Stomach (tissue), 9 donors: Measurements from ENCODE around the gene GPC6. TPM values are rescaled to one million over a fixed set of nuclear protein-coding genes. Genes with fewer than 3 reads are reported as not detected.
A peak's percentile ranks its signal among the peaks of the same experiment; 100 is the strongest.

Experiments used
- DNase-seq, 2 donors: peaks; one replicate each; pipeline versions ENCODE4 v3.0.0 to v3.0.0-alpha.2; 2013 to 2019
- H3K27ac ChIP-seq, 5 donors: fragments of 200-600 bp in 4 of 5; sonication (generic) in 4 of 5; one replicate each; pipeline ENCODE4 v1.5.1; 2013 to 2019; ENCODE audit warnings: mild to moderate bottlenecking in 1 of 5, moderate library complexity in 1 of 5
- H3K27me3 ChIP-seq, 3 donors: fragments of 200-600 bp; sonication (generic); one replicate each; pipeline ENCODE4 v1.5.1; 2017 to 2019; ENCODE audit warnings: mixed run types in 1 of 3
- H3K36me3 ChIP-seq, 4 donors: fragments of 200-600 bp; sonication (generic); 1 replicate in 3 of 4; 2 replicates in 1 of 4; pipeline ENCODE4 v1.5.1; 2016 to 2019
- H3K4me1 ChIP-seq, 4 donors: fragments of 200-600 bp; sonication (generic); one replicate each; pipeline ENCODE4 v1.5.1; 2016 to 2019
- H3K4me3 ChIP-seq, 4 donors: fragments of 200-600 bp; sonication (generic) in 3 of 4; one replicate each; pipeline ENCODE4 v1.5.1; 2016 to 2019; ENCODE audit warnings: mild to moderate bottlenecking in 1 of 4
- H3K9me3 ChIP-seq, 4 donors: fragments of 200-600 bp; sonication (generic); one replicate each; pipeline ENCODE4 v1.5.1; 2016 to 2019
- CTCF ChIP-seq, 7 experiments: fragments of 450-650 bp in 4 of 7; fragments of 200-600 bp in 3 of 7; sonication (generic) in 3 of 7; IDR thresholded peaks; one replicate each; pipeline ENCODE4 v1.5.1; 2016 to 2019; ENCODE audit warnings: antibody characterized with exemption in 7 of 7, control low read depth in 2 of 7, mild to moderate bottlenecking in 1 of 7
- EP300 ChIP-seq: sonication (generic); formaldehyde crosslinking; IDR thresholded peaks from one replicate; pipeline ENCODE4 v1.6.1; 2017; ENCODE audit warnings: antibody characterized with exemption
- POLR2A ChIP-seq, 4 donors: fragments of 450-650 bp; IDR thresholded peaks; one replicate each; pipeline ENCODE4 v1.6.1; 2016; ENCODE audit warnings: antibody characterized with exemption in 4 of 4, control low read depth in 2 of 4, mild to moderate bottlenecking in 1 of 4, moderate library complexity in 1 of 4
- POLR2AphosphoS5 ChIP-seq, 3 donors: sonication (generic); formaldehyde crosslinking; IDR thresholded peaks; one replicate each; pipeline ENCODE4 v1.6.1; 2016; ENCODE audit warnings: antibody characterized with exemption in 3 of 3
- WGBS, 5 donors: extraction: QIAGEN DNeasy Blood & Tissue Kit in 3 of 5; methylation state at CpG; one replicate each; pipeline versions ENCODE4 v1.1.5 to v1.1.7; 2013 to 2018; 5-methylcytosine and 5-hydroxymethylcytosine counted together
- intact Hi-C: fragments of 100-400 bp; cut with DNase I; formaldehyde crosslinking; loops from one replicate; pipeline ENCODE4 v1.15.1; 2023; ENCODE audit warnings: low total_unique reads
- polyA plus RNA-seq, 3 donors: library from polyadenylated mRNA; stranded (reverse); fragments of 200-250 nt; gene quantifications; one replicate each; pipeline ENCODE4 v1.2.3, GENCODE V29; 2013
- total RNA-seq, 5 donors: library from RNA; depleted of rRNA; stranded (reverse); fragments of >200 nt; gene quantifications; one replicate each; pipeline versions ENCODE4 v1.1.0 to v1.2.3, GENCODE V29; 2014 to 2016
- donor health status: healthy with polysubstance abuse.
- donor health status: Bipolar disorder and iron deficiency.
- donor health status: healthy.

The GPC6 gene
- total and polyA plus RNA-seq, 8 donors = 0.70 to 52.7 (median 5.6) TPM

DNA sequence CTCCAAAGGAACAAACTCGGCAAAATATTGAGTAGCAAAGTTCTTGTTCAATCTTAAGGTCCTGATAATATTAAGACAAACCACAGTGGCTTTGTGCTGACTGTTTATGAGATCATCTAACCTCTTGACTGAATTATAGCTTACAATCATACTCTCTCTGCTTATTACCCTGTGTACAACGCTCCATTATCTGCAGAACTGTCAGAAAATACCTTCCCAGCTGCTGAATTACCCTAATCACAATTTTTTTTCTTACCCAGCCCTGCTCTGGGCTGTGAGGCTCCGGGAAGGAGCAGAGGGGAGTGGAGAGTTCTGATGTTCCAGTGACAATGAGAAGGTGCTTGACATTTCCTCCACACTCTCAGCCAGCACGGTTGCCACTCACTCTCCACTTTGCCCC, 1188.1 kb downstream of the GPC6 start:
- DNase-seq = peak in 1 of 2 donors; percentile 16
- no peak overlapping the region for H3K4me3 ChIP-seq
- no peak overlapping the region for H3K27ac ChIP-seq
- H3K36me3 ChIP-seq = no peaks in the 10 kb centered on the region
- peaks cover 0 to 11% (median 0%) of the 10 kb centered on the region in 3 donors for H3K27me3 ChIP-seq
- peaks cover 0 to 18% (median 0%) of the 10 kb centered on the region in 4 donors for H3K4me1 ChIP-seq
- WGBS, 5 donors = 32 to 43% (median 34%) methylated on average over 4 of the region's 4 CpGs
- peaks cover 0 to 5% (median 0%) of the 10 kb centered on the region in 4 donors for H3K9me3 ChIP-seq
- intact Hi-C loops = no loop called here
- TF ChIP-seq EP300 (no peak), POLR2AphosphoS5 (IDR thresholded peaks at IDR 0.05) (no peak), CTCF (IDR thresholded peaks at IDR 0.05) (no peak), POLR2A (IDR thresholded peaks at IDR 0.05) (no peak)

GRCh38 chr13:94415500-94416237, 1189.1 kb downstream of the GPC6 start:
- TF ChIP-seq CTCF (IDR thresholded peaks at IDR 0.05) = no peak
- TF ChIP-seq POLR2AphosphoS5 (IDR thresholded peaks at IDR 0.05) = no peak
- TF ChIP-seq POLR2A (IDR thresholded peaks at IDR 0.05) = no peak
- no peak for TF ChIP-seq EP300
- Histone ChIP-seq H3K4me3 (no peak overlapping the region), H3K4me1 (peaks cover 0 to 18% (median 0%) of the 10 kb centered on the region in 4 donors), H3K27ac (no peak overlapping the region), H3K9me3 (peaks cover 0 to 5% (median 0%) of the 10 kb centered on the region in 4 donors), H3K27me3 (peaks cover 0 to 11% (median 0%) of the 10 kb centered on the region in 3 donors), H3K36me3 (no peaks in the 10 kb centered on the region)
- intact Hi-C loops = no loop called here
- 42 to 63% (median 58%) methylated on average over 7 of the region's 7 CpGs for whole genome bisulfite sequencing, 5 donors
- DNase-seq = peak in 1 of 2 donors; percentile 38

GRCh38 chr13:94416454-94417080, 1190.0 kb downstream of the GPC6 start:
- Histone ChIP-seq H3K4me3 (no peak overlapping the region), H3K27me3 (peaks cover 0 to 11% (median 0%) of the 10 kb centered on the region in 3 donors), H3K36me3 (no peaks in the 10 kb centered on the region), H3K27ac (no peak overlapping the region), H3K4me1 (peaks cover 0 to 18% (median 0%) of the 10 kb centered on the region in 4 donors), H3K9me3 (peaks cover 0 to 9% (median 4%) of the 10 kb centered on the region in 4 donors)
- intact Hi-C loops = no loop called here
- no peak for TF ChIP-seq POLR2AphosphoS5 (IDR thresholded peaks at IDR 0.05)
- TF ChIP-seq CTCF (IDR thresholded peaks at IDR 0.05) = no peak
- no peak for TF ChIP-seq POLR2A (IDR thresholded peaks at IDR 0.05)
- TF ChIP-seq EP300 = no peak
- DNase-seq = peak in 1 of 2 donors; percentile 56
- 40 to 59% (median 49%) methylated on average over 7 of the region's 7 CpGs for WGBS, 5 donors

DNA sequence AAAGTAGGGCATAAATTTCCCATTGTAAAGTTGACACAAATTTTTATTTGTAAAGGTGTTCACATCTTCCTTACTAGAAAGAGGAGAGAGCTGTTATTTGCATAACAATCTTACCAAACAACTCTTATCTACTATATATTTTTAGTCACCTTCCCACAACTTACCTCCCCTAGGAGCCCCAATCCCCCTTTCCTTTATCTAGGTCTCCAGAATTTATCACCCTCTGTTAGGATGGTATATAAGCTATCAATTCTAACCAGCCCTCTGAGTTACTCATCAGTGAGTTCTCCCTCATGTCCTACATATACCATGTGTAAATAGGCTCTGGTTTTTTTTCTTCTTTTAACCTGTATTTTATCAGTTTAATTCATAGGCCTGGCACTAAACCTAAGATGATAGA, 1190.7 kb downstream of the GPC6 start:
- H3K36me3 ChIP-seq = no peaks in the 10 kb centered on the region
- H3K27me3 ChIP-seq = peaks cover 0 to 11% (median 0%) of the 10 kb centered on the region in 3 donors
- intact Hi-C loops = no loop called here
- no peak overlapping the region for H3K27ac ChIP-seq
- no peak for TF ChIP-seq POLR2A (IDR thresholded peaks at IDR 0.05)
- no peak for TF ChIP-seq CTCF (IDR thresholded peaks at IDR 0.05)
- no peak for TF ChIP-seq EP300
- TF ChIP-seq POLR2AphosphoS5 (IDR thresholded peaks at IDR 0.05) = no peak
- DNase-seq = no peak
- peaks cover 0 to 11% (median 4%) of the 10 kb centered on the region in 4 donors for H3K9me3 ChIP-seq
- H3K4me3 ChIP-seq = no peak overlapping the region
- H3K4me1 ChIP-seq = peaks cover 0 to 14% (median 0%) of the 10 kb centered on the region in 4 donors
